ENCODE results near the gene GTF2IRD1. TPM values are rescaled to one million over a fixed set of nuclear protein-coding genes. Genes with fewer than 3 reads are reported as not detected.
"Not testable (repeated sequence)": the region's sequence is repeated elsewhere in the genome, so short reads cannot be mapped to it uniquely, and the experiment has no call there.

The GTF2IRD1 gene
- total RNA-seq, 2 donors from 2014 or later, result 18.3 to 29.5 TPM

- no peak overlapping the region for H3K9ac ChIP-seq (ENCODE audit: low read depth in 2 of 2, low read length in 2 of 2)
- no peaks in the 10 kb centered on the region for H3K27me3 ChIP-seq
- intact Hi-C loops (cut with DNase I), result no loop called here
- no peak for TF ChIP-seq CTCF (IDR thresholded peaks at IDR 0.05)
- H3K4me1 ChIP-seq, result no peaks in the 10 kb centered on the region
- no peaks in the 10 kb centered on the region for H3K36me3 ChIP-seq
- no peak overlapping the region for H3K4me3 ChIP-seq
- no peak for DNase-seq
- H3K27ac ChIP-seq, result no peak overlapping the region
- no peaks in the 10 kb centered on the region for H3K9me3 ChIP-seq
Measured at GRCh38 chr7:74428023-74428422, 25.7 kb upstream of the GTF2IRD1 start.

GRCh38 chr7:74429153-74429747, 24.5 kb upstream of the GTF2IRD1 start:
- Histone ChIP-seq H3K36me3 (no peaks in the 10 kb centered on the region), H3K27me3 (no peaks in the 10 kb centered on the region), H3K27ac (no peak overlapping the region), H3K4me1 (no peaks in the 10 kb centered on the region), H3K4me3 (no peak overlapping the region), H3K9ac (ENCODE audit: low read depth in 2 of 2, low read length in 2 of 2) (no peak overlapping the region), H3K9me3 (no peaks in the 10 kb centered on the region)
- no peak for TF ChIP-seq CTCF (IDR thresholded peaks at IDR 0.05)
- intact Hi-C loops (cut with DNase I), result no loop called here
- no peak for DNase-seq

GRCh38 chr7:74430409-74430808, 23.3 kb upstream of the GTF2IRD1 start:
- intact Hi-C loops (cut with DNase I); H3K9me3 ChIP-seq; DNase-seq; H3K9ac ChIP-seq (ENCODE audit: low read depth in 2 of 2, low read length in 2 of 2); H3K4me1 ChIP-seq; H3K27ac ChIP-seq; H3K27me3 ChIP-seq; H3K36me3 ChIP-seq; H3K4me3 ChIP-seq: not testable (repeated sequence)

GRCh38 chr7:74430961-74431466, 22.7 kb upstream of the GTF2IRD1 start:
- DNase-seq, result no peak
- TF ChIP-seq CTCF (IDR thresholded peaks at IDR 0.05), result no peak
- no peak overlapping the region for H3K9ac ChIP-seq (ENCODE audit: low read depth in 2 of 2, low read length in 2 of 2)

GRCh38 chr7:74437291-74437571, 16.5 kb upstream of the GTF2IRD1 start:
- H3K27ac ChIP-seq; H3K9me3 ChIP-seq; intact Hi-C loops (cut with DNase I); H3K4me1 ChIP-seq; H3K27me3 ChIP-seq; H3K36me3 ChIP-seq; H3K9ac ChIP-seq (ENCODE audit: low read depth in 2 of 2, low read length in 2 of 2); DNase-seq; H3K4me3 ChIP-seq: not testable (repeated sequence)

More at GRCh38 chr7:74430961-74431466, 22.7 kb upstream of the GTF2IRD1 start:
- Histone ChIP-seq H3K4me3 (no peak overlapping the region), H3K9me3 (no peaks in the 10 kb centered on the region), H3K36me3 (no peaks in the 10 kb centered on the region), H3K27me3 (no peaks in the 10 kb centered on the region), H3K27ac (no peak overlapping the region), H3K4me1 (no peaks in the 10 kb centered on the region)
- intact Hi-C loops (cut with DNase I), result no loop called here

GRCh38 chr7:74438327-74438726, 15.4 kb upstream of the GTF2IRD1 start:
- intact Hi-C loops (cut with DNase I), result no loop called here
- DNase-seq, result no peak
- H3K9me3 ChIP-seq, result no peaks in the 10 kb centered on the region
- H3K27ac ChIP-seq, result no peak overlapping the region
- no peak for TF ChIP-seq CTCF (IDR thresholded peaks at IDR 0.05)
- H3K9ac ChIP-seq (ENCODE audit: low read depth in 2 of 2, low read length in 2 of 2), result no peak overlapping the region
- H3K27me3 ChIP-seq, result no peaks in the 10 kb centered on the region
- no peaks in the 10 kb centered on the region for H3K4me1 ChIP-seq
- H3K4me3 ChIP-seq, result no peak overlapping the region
- H3K36me3 ChIP-seq, result no peaks in the 10 kb centered on the region
